SK-N-MC (cell line): ENCODE measurements around the gene PTGER4.

Experiments used
- EZH2 ChIP-seq: fragments of 200-600 bp; sonication (generic); IDR thresholded peaks from one replicate; pipeline ENCODE4 v1.6.1; 2017; ENCODE audit warnings: antibody characterized with exemption
- POLR2AphosphoS5 ChIP-seq: IDR thresholded peaks from 2 replicates; pipeline ENCODE4 v1.6.1; 2012; ENCODE audit warnings: mild to moderate bottlenecking, low read depth, low read length, borderline replicate concordance

- TF ChIP-seq EZH2 (no peak), POLR2AphosphoS5 (no peak)
Observed at GRCh38 chr5:40679913-40680681, at the start of gene PTGER4.
